ENCODE results near the gene TRNAU1AP. TPM values are rescaled to one million over a fixed set of nuclear protein-coding genes. Genes with fewer than 3 reads are reported as not detected.
"Not testable (repeated sequence)": the region's sequence is repeated elsewhere in the genome, so short reads cannot be mapped to it uniquely, and the experiment has no call there.

The TRNAU1AP gene
- polyA plus RNA-seq, 1 donor: 20.3 TPM

GRCh38 chr1:28572891-28573290 is 20.0 kb downstream of the TRNAU1AP start:
- not testable (repeated sequence) for DNase-seq; H3K4me1 ChIP-seq (ENCODE audit: control insufficient read depth, insufficient read depth, low read length); H3K27me3 ChIP-seq (ENCODE audit: control insufficient read depth, insufficient read depth, low read length); H3K4me3 ChIP-seq (ENCODE audit: low read length); H3K9me3 ChIP-seq (ENCODE audit: control insufficient read depth, low read depth, low read length); H3K27ac ChIP-seq (ENCODE audit: low read length)
- H3K36me3 ChIP-seq (ENCODE audit: control insufficient read depth, insufficient read depth, low read length): peaks cover 47% of the 10 kb centered on the region
- 90% methylated on average over 2 of the region's 12 CpGs for WGBS (ENCODE audit: insufficient coverage, low lambda C conversion rate)

GRCh38 chr1:28573564-28573963 is 20.7 kb downstream of the TRNAU1AP start:
- 90% methylated on average over 2 of the region's 11 CpGs for WGBS (ENCODE audit: insufficient coverage, low lambda C conversion rate)
- Histone ChIP-seq H3K9me3 (ENCODE audit: control insufficient read depth, low read depth, low read length) (no peaks in the 10 kb centered on the region), H3K27me3 (ENCODE audit: control insufficient read depth, insufficient read depth, low read length) (no peaks in the 10 kb centered on the region), H3K27ac (ENCODE audit: low read length) (no peak overlapping the region), H3K4me3 (ENCODE audit: low read length) (no peak overlapping the region), H3K36me3 (ENCODE audit: control insufficient read depth, insufficient read depth, low read length) (peaks cover 47% of the 10 kb centered on the region), H3K4me1 (ENCODE audit: control insufficient read depth, insufficient read depth, low read length) (no peaks in the 10 kb centered on the region)
- no peak for DNase-seq

DNA sequence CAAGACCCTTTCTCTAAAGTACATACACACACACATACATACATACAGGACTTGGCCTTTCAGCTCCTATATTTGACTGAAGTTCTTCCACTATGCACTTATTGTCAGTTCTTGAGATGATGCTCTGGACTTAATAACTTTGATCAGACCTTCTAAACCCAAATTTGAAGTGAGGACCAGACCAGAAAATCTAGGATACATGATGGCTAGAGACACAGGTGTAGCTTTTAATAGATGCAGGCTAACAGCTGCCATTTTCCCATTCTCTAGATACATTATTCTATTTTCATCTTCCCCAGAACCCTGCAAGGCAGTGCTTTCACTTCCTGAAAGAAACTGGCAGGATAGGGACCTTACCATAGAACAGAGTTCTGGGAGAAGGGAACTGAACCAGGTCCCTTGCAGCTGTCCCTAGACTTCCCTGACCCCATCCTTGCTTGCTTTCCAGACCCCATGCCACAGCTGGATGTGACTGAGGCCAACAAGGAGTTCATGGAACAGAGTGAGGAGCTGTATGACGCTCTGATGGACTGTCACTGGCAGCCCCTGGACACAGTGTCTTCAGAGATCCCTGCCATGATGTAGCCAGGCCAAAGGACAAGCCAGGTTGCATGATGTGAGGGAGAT is 24.3 kb downstream of the TRNAU1AP start:
- Histone ChIP-seq H3K27ac (ENCODE audit: low read length) (no peak overlapping the region), H3K9me3 (ENCODE audit: control insufficient read depth, low read depth, low read length) (no peaks in the 10 kb centered on the region), H3K4me1 (ENCODE audit: control insufficient read depth, insufficient read depth, low read length) (peaks cover 4% of the 10 kb centered on the region), H3K36me3 (ENCODE audit: control insufficient read depth, insufficient read depth, low read length) (peaks cover 37% of the 10 kb centered on the region), H3K27me3 (ENCODE audit: control insufficient read depth, insufficient read depth, low read length) (no peaks in the 10 kb centered on the region), H3K4me3 (ENCODE audit: low read length) (no peak overlapping the region)
- WGBS (ENCODE audit: insufficient coverage, low lambda C conversion rate): no CpG with 5 or more reads among the region's 1 CpG
- DNase-seq: no peak

- DNase-seq: no peak
- H3K36me3 ChIP-seq (ENCODE audit: control insufficient read depth, insufficient read depth, low read length): peaks cover 37% of the 10 kb centered on the region
- WGBS (ENCODE audit: insufficient coverage, low lambda C conversion rate): 94% methylated on average over 2 of the region's 6 CpGs
- no peak overlapping the region for H3K4me3 ChIP-seq (ENCODE audit: low read length)
- no peaks in the 10 kb centered on the region for H3K27me3 ChIP-seq (ENCODE audit: control insufficient read depth, insufficient read depth, low read length)
- H3K9me3 ChIP-seq (ENCODE audit: control insufficient read depth, low read depth, low read length): no peaks in the 10 kb centered on the region
- H3K27ac ChIP-seq (ENCODE audit: low read length): no peak overlapping the region
- peaks cover 4% of the 10 kb centered on the region for H3K4me1 ChIP-seq (ENCODE audit: control insufficient read depth, insufficient read depth, low read length)
Observed at GRCh38 chr1:28577738-28578536, 25.1 kb downstream of the TRNAU1AP start.

GRCh38 chr1:28578696-28579218 is 25.9 kb downstream of the TRNAU1AP start:
- peaks cover 6% of the 10 kb centered on the region for H3K4me1 ChIP-seq (ENCODE audit: control insufficient read depth, insufficient read depth, low read length)
- no peak overlapping the region for H3K27ac ChIP-seq (ENCODE audit: low read length)
- H3K36me3 ChIP-seq (ENCODE audit: control insufficient read depth, insufficient read depth, low read length): peaks cover 31% of the 10 kb centered on the region
- no peak overlapping the region for H3K4me3 ChIP-seq (ENCODE audit: low read length)
- WGBS (ENCODE audit: insufficient coverage, low lambda C conversion rate): no CpG with 5 or more reads among the region's 6 CpGs
- DNase-seq: no peak
- H3K27me3 ChIP-seq (ENCODE audit: control insufficient read depth, insufficient read depth, low read length): no peaks in the 10 kb centered on the region
- H3K9me3 ChIP-seq (ENCODE audit: control insufficient read depth, low read depth, low read length): no peaks in the 10 kb centered on the region

GRCh38 chr1:28579401-28579800 is 26.5 kb downstream of the TRNAU1AP start:
- Histone ChIP-seq H3K4me1 (ENCODE audit: control insufficient read depth, insufficient read depth, low read length) (peaks cover 6% of the 10 kb centered on the region), H3K27me3 (ENCODE audit: control insufficient read depth, insufficient read depth, low read length) (no peaks in the 10 kb centered on the region), H3K9me3 (ENCODE audit: control insufficient read depth, low read depth, low read length) (no peaks in the 10 kb centered on the region), H3K27ac (ENCODE audit: low read length) (no peak overlapping the region), H3K4me3 (ENCODE audit: low read length) (peak overlapping the region; percentile 93), H3K36me3 (ENCODE audit: control insufficient read depth, insufficient read depth, low read length) (peaks cover 29% of the 10 kb centered on the region)
- WGBS (ENCODE audit: insufficient coverage, low lambda C conversion rate): no CpG with 5 or more reads among the region's 1 CpG
- DNase-seq: no peak

DNA sequence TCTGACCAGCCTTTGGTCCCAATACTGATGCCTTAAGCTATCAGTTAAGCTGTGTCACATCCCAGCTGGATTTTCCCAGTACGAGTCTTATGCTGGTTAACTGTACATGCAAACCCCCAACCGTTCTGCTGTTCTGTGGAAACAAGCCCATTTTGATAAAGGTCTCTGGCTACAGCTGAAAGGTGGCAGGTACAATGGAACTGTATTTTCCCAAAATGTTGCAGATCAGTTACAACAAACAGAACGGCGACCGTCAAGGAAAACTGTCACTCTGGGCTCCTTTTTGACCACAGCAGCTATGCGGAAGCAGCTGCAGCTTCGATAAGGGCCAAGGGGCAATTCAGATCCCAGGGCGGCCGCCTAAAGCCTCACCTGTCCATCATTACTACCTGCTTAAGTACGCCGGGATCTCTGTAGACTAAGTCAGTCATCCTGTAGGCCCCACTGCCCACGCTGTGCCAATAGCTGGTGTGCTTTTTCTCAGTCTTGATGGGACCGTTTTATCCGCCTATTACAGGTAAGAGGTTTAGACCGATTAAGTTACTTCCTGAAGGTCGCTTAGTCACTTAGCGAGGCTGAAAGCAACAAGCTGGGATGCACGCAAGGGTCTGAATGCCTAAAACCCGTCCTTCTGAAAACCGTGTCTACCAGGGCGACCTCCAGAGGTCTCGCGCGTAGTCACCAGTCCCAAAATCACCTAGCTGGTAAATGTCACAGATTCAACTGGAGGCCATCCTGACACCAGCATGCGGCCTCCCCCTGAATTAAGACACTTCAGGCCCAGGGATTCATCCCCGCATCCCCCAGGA is 28.0 kb downstream of the TRNAU1AP start:
- Histone ChIP-seq H3K36me3 (ENCODE audit: control insufficient read depth, insufficient read depth, low read length) (peaks cover 29% of the 10 kb centered on the region), H3K4me3 (ENCODE audit: low read length) (peak overlapping the region; percentile 93), H3K4me1 (ENCODE audit: control insufficient read depth, insufficient read depth, low read length) (peaks cover 6% of the 10 kb centered on the region), H3K27ac (ENCODE audit: low read length) (peak overlapping the region; percentile 94), H3K9me3 (ENCODE audit: control insufficient read depth, low read depth, low read length) (no peaks in the 10 kb centered on the region), H3K27me3 (ENCODE audit: control insufficient read depth, insufficient read depth, low read length) (no peaks in the 10 kb centered on the region)
- DNase-seq: peak; percentile 26 to 61
- no CpG with 5 or more reads among the region's 26 CpGs for WGBS (ENCODE audit: insufficient coverage, low lambda C conversion rate)

GRCh38 chr1:28581531-28582247 is 28.8 kb downstream of the TRNAU1AP start:
- DNase-seq: peak; percentile 96 to 98
- peaks cover 6% of the 10 kb centered on the region for H3K4me1 ChIP-seq (ENCODE audit: control insufficient read depth, insufficient read depth, low read length)
- no CpG with 5 or more reads among the region's 75 CpGs for WGBS (ENCODE audit: insufficient coverage, low lambda C conversion rate)
- peak overlapping the region; percentile 93 for H3K4me3 ChIP-seq (ENCODE audit: low read length)
- no peaks in the 10 kb centered on the region for H3K27me3 ChIP-seq (ENCODE audit: control insufficient read depth, insufficient read depth, low read length)
- peaks cover 29% of the 10 kb centered on the region for H3K36me3 ChIP-seq (ENCODE audit: control insufficient read depth, insufficient read depth, low read length)
- H3K27ac ChIP-seq (ENCODE audit: low read length): peak overlapping the region; percentile 94
- no peaks in the 10 kb centered on the region for H3K9me3 ChIP-seq (ENCODE audit: control insufficient read depth, low read depth, low read length)

DNA sequence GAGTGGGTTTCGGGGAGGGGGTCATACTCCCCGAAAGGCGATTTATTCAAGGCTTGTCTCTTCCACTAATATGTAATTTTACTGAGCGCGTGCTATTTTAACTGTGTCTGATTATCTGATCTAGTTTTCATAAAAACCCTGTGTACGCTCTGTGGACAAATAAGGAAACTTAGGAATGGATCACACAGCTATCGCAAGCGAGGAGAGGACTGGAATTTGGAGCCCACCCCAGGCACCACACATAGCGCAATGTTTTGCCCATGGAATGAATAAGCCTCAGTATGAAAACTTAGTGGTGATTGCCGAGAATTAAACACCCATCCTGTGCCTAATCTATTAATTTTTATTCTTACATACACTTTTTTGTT is 29.3 kb downstream of the TRNAU1AP start:
- Histone ChIP-seq H3K27me3 (ENCODE audit: control insufficient read depth, insufficient read depth, low read length) (no peaks in the 10 kb centered on the region), H3K36me3 (ENCODE audit: control insufficient read depth, insufficient read depth, low read length) (peaks cover 27% of the 10 kb centered on the region), H3K27ac (ENCODE audit: low read length) (peak overlapping the region; percentile 94), H3K4me1 (ENCODE audit: control insufficient read depth, insufficient read depth, low read length) (peaks cover 6% of the 10 kb centered on the region), H3K9me3 (ENCODE audit: control insufficient read depth, low read depth, low read length) (no peaks in the 10 kb centered on the region), H3K4me3 (ENCODE audit: low read length) (peak overlapping the region; percentile 93)
- no CpG with 5 or more reads among the region's 10 CpGs for WGBS (ENCODE audit: insufficient coverage, low lambda C conversion rate)
- DNase-seq: no peak

Data from large intestine (tissue), 3 donors.